K562 (cell line): ENCODE results near the gene OR51B2. TPM values are rescaled to one million over a fixed set of nuclear protein-coding genes. Genes with fewer than 3 reads are reported as not detected.

ENCODE experiments used
- ATAC-seq: fragments of 200-7000 bp; cut with Tn5 transposase; 3 replicates; pipeline ENCODE4 v1.9.1; 2020; ENCODE audit warnings: moderate library complexity
- BruUV-seq: library from RNA; stranded (reverse); fragments of 400-500 nt; replicated peaks from 2 replicates; lab custom pipeline; 2021; lab: Mats Ljungman, UMichigan
- CTCF ChIA-PET: fragments of 300-600 bp; formaldehyde crosslinking; extraction: SDS; loops from one replicate; lab custom pipeline; 2021; ENCODE audit warnings: low intra/inter-chr PET ratio; lab: Yijun Ruan, JAX
- POLR2A ChIA-PET: fragments of 300-600, 350-650 bp; sonication (Branson Sonifier 250); formaldehyde crosslinking; extraction: SDS; loops from one replicate; lab custom pipeline; 2021; ENCODE audit warnings: antibody characterized with exemption, inconsistent platforms; lab: Yijun Ruan, JAX
- DNase-seq, 4 experiments: peaks; one replicate each; pipeline versions ENCODE4 v3.0.0 to v3.0.0-alpha.2; 2011 to 2018; ENCODE audit warnings: low spot score in 3 of 4, mixed read lengths in 3 of 4; ENCODE audit errors: extremely low read depth in 1 of 4
- FAIRE-seq: peaks from 2 replicates; lab custom pipeline; 2011; peaks lifted over from hg19 to GRCh38; lab: Jason Lieb, UNC
- H2AFZ ChIP-seq: 2 replicates; pipeline ENCODE4 v1.6.0; 2011; ENCODE audit warnings: low read depth, low read length, control low read depth, inconsistent platforms
- H3K27ac ChIP-seq: fragments of 200-600 bp; 3 replicates; pipeline ENCODE4 v1.8.0; 2011; ENCODE audit warnings: low read depth, mild to moderate bottlenecking, control low read depth, inconsistent platforms, low read length, moderate library complexity, mixed read lengths; ENCODE audit errors: extremely low read depth
- H3K27me3 ChIP-seq, 2 experiments: fragments of 300-600 bp in 1 of 2; 2 replicates in 1 of 2; 3 replicates in 1 of 2; pipeline versions ENCODE4 v1.6.0 to v1.8.0; 2011; ENCODE audit warnings: inconsistent platforms in 2 of 2, low read length in 2 of 2, mild to moderate bottlenecking in 1 of 2, mixed read lengths in 1 of 2, moderate library complexity in 1 of 2; ENCODE audit not compliant: control insufficient read depth in 2 of 2, insufficient read depth in 2 of 2
- H3K36me3 ChIP-seq: fragments of 300-600 bp; 3 replicates; pipeline ENCODE4 v1.8.0; 2011; ENCODE audit warnings: mild to moderate bottlenecking, low read length, inconsistent platforms; ENCODE audit not compliant: control insufficient read depth, insufficient read depth
- H3K4me1 ChIP-seq, 2 experiments: fragments of 200-600 bp in 1 of 2; replicated peaks in 1 of 2; 2 replicates in 1 of 2; 3 replicates in 1 of 2; pipeline versions ENCODE4 v1.5.1 to v1.8.0; 2011; ENCODE audit warnings: inconsistent platforms in 2 of 2, low read length in 2 of 2, mild to moderate bottlenecking in 1 of 2, mixed read lengths in 1 of 2, moderate library complexity in 1 of 2; ENCODE audit not compliant: control insufficient read depth in 2 of 2, insufficient read depth in 2 of 2
- H3K4me2 ChIP-seq: 2 replicates; pipeline ENCODE4 v1.6.1; 2011; ENCODE audit warnings: low read length, control low read depth, inconsistent platforms, mixed read lengths; ENCODE audit not compliant: insufficient read depth
- H3K4me3 ChIP-seq: fragments of 200-600 bp; sonication (generic), shearing (Covaris generic); 2 replicates; pipeline ENCODE4 v1.5.1; 2016; ENCODE audit warnings: control low read depth, inconsistent platforms
- H3K79me2 ChIP-seq: fragments of 200-600 bp; 3 replicates; pipeline ENCODE4 v1.8.0; 2011; ENCODE audit warnings: low read length, inconsistent platforms; ENCODE audit not compliant: control insufficient read depth, insufficient read depth
- H3K9ac ChIP-seq, 2 experiments: 2 replicates each; pipeline versions ENCODE4 v1.6.0 to v1.6.1; 2011; ENCODE audit warnings: low read depth in 2 of 2, low read length in 2 of 2, control low read depth in 1 of 2, inconsistent platforms in 1 of 2, mild to moderate bottlenecking in 1 of 2, mixed read lengths in 1 of 2; ENCODE audit not compliant: insufficient read depth in 1 of 2
- H3K9me1 ChIP-seq: one replicate; pipeline ENCODE4 v1.6.0; 2011; ENCODE audit warnings: inconsistent platforms, mild to moderate bottlenecking, low read length, moderate library complexity; ENCODE audit not compliant: control insufficient read depth, insufficient read depth
- H3K9me3 ChIP-seq: replicated peaks from 2 replicates; pipeline ENCODE4 v1.5.1; 2011; ENCODE audit warnings: low read depth, low read length, inconsistent platforms; ENCODE audit not compliant: control insufficient read depth, insufficient read depth
- H4K20me1 ChIP-seq: replicated peaks from 2 replicates; pipeline ENCODE4 v1.6.1; 2011; ENCODE audit warnings: low read length, inconsistent platforms, mixed read lengths; ENCODE audit not compliant: control insufficient read depth, insufficient read depth
- EP300 ChIP-seq: IDR thresholded peaks from 2 replicates; pipeline ENCODE4 v1.6.1; 2012; ENCODE audit warnings: low read length, improper control_type of control experiment
- GATAD2B ChIP-seq: fragments of 450-650 bp; IDR thresholded peaks from 2 replicates; pipeline ENCODE4 v1.6.1; 2017; ENCODE audit warnings: mild to moderate bottlenecking, borderline replicate concordance
- JUN ChIP-seq, 2 experiments: sonication (generic) in 1 of 2; formaldehyde crosslinking in 1 of 2; IDR thresholded peaks; 2 replicates each; pipeline versions ENCODE4 v1.6.1 to v1.8.0; 2012 to 2022; ENCODE audit warnings: borderline replicate concordance in 2 of 2, mild to moderate bottlenecking in 2 of 2, improper control_type of control experiment in 1 of 2, low read depth in 1 of 2, low read length in 1 of 2, missing genetic modification reagents in 1 of 2
- KLF1 ChIP-seq: fragments of 450-650 bp; IDR thresholded peaks from 2 replicates; pipeline ENCODE4 v1.6.1; 2016; ENCODE audit warnings: missing genetic modification characterization, missing compliant biosample characterization
- KLF16 ChIP-seq: IDR thresholded peaks from 2 replicates; pipeline ENCODE4 v1.6.1; 2016; ENCODE audit warnings: antibody characterized with exemption
- MECOM ChIP-seq: fragments of 250-450 bp; sonication (Bioruptor Pico); IDR thresholded peaks from 2 replicates; pipeline ENCODE4 v1.8.0; 2022; ENCODE audit warnings: inconsistent platforms
- MTA2 ChIP-seq: fragments of 450-650 bp; IDR thresholded peaks from 2 replicates; pipeline ENCODE4 v1.6.1; 2016; ENCODE audit warnings: low read depth
- NFYB ChIP-seq: IDR thresholded peaks from 2 replicates; pipeline ENCODE4 v1.6.1; 2011; ENCODE audit warnings: mild to moderate bottlenecking, moderate library complexity; ENCODE audit not compliant: insufficient read length; ENCODE audit errors: extremely low read depth
- PHB2 ChIP-seq: fragments of 450-650 bp; IDR thresholded peaks from 2 replicates; pipeline ENCODE4 v1.6.1; 2017; ENCODE audit warnings: low read depth
- PML ChIP-seq: IDR thresholded peaks from 2 replicates; pipeline ENCODE4 v1.6.1; 2012; ENCODE audit warnings: low read length, inconsistent platforms
- SAP30 ChIP-seq: fragments of 200-600 bp; sonication (generic); IDR thresholded peaks from 2 replicates; pipeline ENCODE4 v1.6.1; 2012; ENCODE audit warnings: borderline replicate concordance, low read depth, mild to moderate bottlenecking, moderate library complexity, low read length, control low read depth, inconsistent platforms; ENCODE audit not compliant: insufficient read depth, poor library complexity, severe bottlenecking
- SIN3A ChIP-seq, 2 experiments: fragments of 150-350 bp in 1 of 2; IDR thresholded peaks; 2 replicates each; pipeline ENCODE4 v1.6.1; 2011 to 2016; ENCODE audit warnings: borderline replicate concordance in 2 of 2, low read depth in 2 of 2, low read length in 2 of 2, mild to moderate bottlenecking in 2 of 2, moderate library complexity in 2 of 2; ENCODE audit not compliant: control insufficient read depth in 1 of 2
- SMAD4 ChIP-seq: fragments of 250-450 bp; sonication (Bioruptor Pico); conservative IDR thresholded peaks from 2 replicates; pipeline ENCODE4 v1.8.0; 2021; ENCODE audit warnings: inconsistent platforms, mild to moderate bottlenecking, moderate library complexity
- SMARCB1 ChIP-seq: IDR thresholded peaks from 2 replicates; pipeline ENCODE4 v1.6.1; 2011; ENCODE audit warnings: improper control_type of control experiment, low read depth; ENCODE audit not compliant: insufficient read length
- STAT5A ChIP-seq: IDR thresholded peaks from 2 replicates; pipeline ENCODE4 v1.6.1; 2012; ENCODE audit warnings: low read length, inconsistent platforms, borderline replicate concordance
- TSC22D4 ChIP-seq: fragments of 450-650 bp; IDR thresholded peaks from 2 replicates; pipeline ENCODE4 v1.6.1; 2016; ENCODE audit warnings: missing genetic modification characterization, missing biosample characterization, control low read depth
- ZNF324 ChIP-seq: fragments of 250-450 bp; sonication (Bioruptor Pico); IDR thresholded peaks from 2 replicates; pipeline ENCODE4 v1.4.0; 2020; ENCODE audit warnings: mild to moderate bottlenecking
- WGBS: fragments of 100-300 bp; shearing (Covaris generic); methylation state at CpG from one replicate; pipeline ENCODE4 v1.1.6; 2016; ENCODE audit warnings: low coverage, mixed read lengths; ENCODE audit not compliant: insufficient coverage; ENCODE audit errors: missing lambda C conversion rate; 5-methylcytosine and 5-hydroxymethylcytosine counted together
- in situ Hi-C: fragments of 300-500 bp; cut with MboI; formaldehyde crosslinking; loops from 4 replicates; pipeline ENCODE4 v1.15.0; 2018; ENCODE audit warnings: inconsistent platforms, mixed read lengths
- intact Hi-C: fragments of 100-400 bp; cut with micrococcal nuclease; formaldehyde crosslinking; loops from 2 replicates; pipeline ENCODE4 v1.14.2; 2022
- polyA plus RNA-seq, 8 experiments: library from polyadenylated mRNA; depleted of rRNA in 4 of 8; stranded (reverse) in 5 of 8; unstranded in 3 of 8; fragments of >200 nt; fragmentation: Nextera tagmentation in 2 of 8; fragmentation: Illumina TruSeq in 1 of 8; extraction: Ambion mirVana in 2 of 8; extraction: Trizol in 1 of 8; gene quantifications; 2 replicates each; pipeline versions ENCODE4 v1.2.1 to v1.2.3, GENCODE V29; 2011 to 2014; ENCODE audit warnings: inconsistent platforms in 1 of 8, missing spikeins in 1 of 8
- total RNA-seq, 7 experiments: library from RNA; depleted of rRNA in 6 of 7; stranded (reverse); fragments of >200 nt in 6 of 7; fragmentation: Illumina TruSeq in 2 of 7; extraction: Trizol in 2 of 7; gene quantifications; 2 replicates each; pipeline versions ENCODE4 v1.2.1 to v1.2.3, GENCODE V29; 2011 to 2021; ENCODE audit warnings: low replicate concordance in 1 of 7
- TF ChIP-seq, protein P1 (sequence below): fragments of 250-450 bp; sonication (Bioruptor Pico); IDR thresholded peaks from 2 replicates; pipeline ENCODE4 v1.5.0; 2020; ENCODE audit warnings: mild to moderate bottlenecking
- TF ChIP-seq, protein P2 (sequence below): fragments of 250-450 bp; sonication (Bioruptor Pico); IDR thresholded peaks from 2 replicates; pipeline ENCODE4 v1.8.0; 2021; ENCODE audit warnings: mild to moderate bottlenecking, moderate library complexity
- TF ChIP-seq, protein P3 (sequence below): sonication (generic); formaldehyde crosslinking; IDR thresholded peaks from 2 replicates; pipeline ENCODE4 v1.8.1; 2023; ENCODE audit warnings: mild to moderate bottlenecking, missing genetic modification reagents

The OR51B2 gene
- total and polyA plus RNA-seq, 9 of the 15 experiments (the other 6 are each of a cell fraction or from before 2014, with no cell fraction given): 0.38 to 6.6 (median 4.0) TPM

DNA sequence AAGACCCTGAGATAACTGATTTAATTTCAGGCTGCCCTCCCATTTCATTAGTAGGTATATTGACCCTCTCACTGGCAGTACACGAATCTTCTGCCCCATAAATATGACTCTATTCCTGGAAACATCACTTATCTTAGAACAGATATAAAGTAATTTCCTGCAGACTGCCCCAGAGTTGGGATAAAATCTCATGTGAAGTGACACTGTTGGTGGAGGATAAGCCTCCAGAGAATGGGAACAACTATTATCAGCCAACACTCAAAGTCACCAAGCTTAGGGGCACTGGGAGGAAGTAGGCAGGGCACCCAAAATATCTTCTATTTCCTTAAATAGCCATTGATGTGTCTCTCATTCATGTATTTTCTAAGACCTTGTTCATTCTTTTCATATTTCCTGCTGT, 11.1 kb upstream of the OR51B2 start:
- no TSS peak for BruUV-seq
- peak; percentile 41; the same call in 1 of the 2 replicates for TF ChIP-seq KLF16
- no peak for TF ChIP-seq GATAD2B
- no peak for TF ChIP-seq SIN3A (IDR thresholded peaks at IDR 0.05; ENCODE audit: borderline replicate concordance in 2 of 2, control insufficient read depth in 1 of 2, low read depth in 2 of 2, low read length in 2 of 2)
- no peak for TF ChIP-seq TSC22D4 (tag)
- peak; percentile 69; the same call in 1 of the 2 replicates for TF ChIP-seq EP300
- TF ChIP-seq ZNF324 (CRISPR knock-in tag): no peak
- TF ChIP-seq PHB2: no peak
- no peak for TF ChIP-seq KLF1 (tag)
- TF ChIP-seq SAP30: no peak
- TF ChIP-seq SMAD4: peak; percentile 41; the same call in 1 of the 2 replicates
- TF ChIP-seq, protein P1, sequence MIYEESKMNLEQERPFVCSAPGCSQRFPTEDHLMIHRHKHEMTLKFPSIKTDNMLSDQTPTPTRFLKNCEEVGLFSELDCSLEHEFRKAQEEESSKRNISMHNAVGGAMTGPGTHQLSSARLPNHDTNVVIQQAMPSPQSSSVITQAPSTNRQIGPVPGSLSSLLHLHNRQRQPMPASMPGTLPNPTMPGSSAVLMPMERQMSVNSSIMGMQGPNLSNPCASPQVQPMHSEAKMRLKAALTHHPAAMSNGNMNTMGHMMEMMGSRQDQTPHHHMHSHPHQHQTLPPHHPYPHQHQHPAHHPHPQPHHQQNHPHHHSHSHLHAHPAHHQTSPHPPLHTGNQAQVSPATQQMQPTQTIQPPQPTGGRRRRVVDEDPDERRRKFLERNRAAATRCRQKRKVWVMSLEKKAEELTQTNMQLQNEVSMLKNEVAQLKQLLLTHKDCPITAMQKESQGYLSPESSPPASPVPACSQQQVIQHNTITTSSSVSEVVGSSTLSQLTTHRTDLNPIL (CRISPR knock-in tag): no peak
- no peak for TF ChIP-seq JUN (IDR thresholded peaks at IDR 0.05; ENCODE audit: borderline replicate concordance, low read depth, low read length)
- TF ChIP-seq JUN (CRISPR knock-in tag; IDR thresholded peaks at IDR 0.05; ENCODE audit: borderline replicate concordance): no peak
- TF ChIP-seq PML: peak; percentile 19; the same call in 1 of the 2 replicates
- TF ChIP-seq, protein P2, sequence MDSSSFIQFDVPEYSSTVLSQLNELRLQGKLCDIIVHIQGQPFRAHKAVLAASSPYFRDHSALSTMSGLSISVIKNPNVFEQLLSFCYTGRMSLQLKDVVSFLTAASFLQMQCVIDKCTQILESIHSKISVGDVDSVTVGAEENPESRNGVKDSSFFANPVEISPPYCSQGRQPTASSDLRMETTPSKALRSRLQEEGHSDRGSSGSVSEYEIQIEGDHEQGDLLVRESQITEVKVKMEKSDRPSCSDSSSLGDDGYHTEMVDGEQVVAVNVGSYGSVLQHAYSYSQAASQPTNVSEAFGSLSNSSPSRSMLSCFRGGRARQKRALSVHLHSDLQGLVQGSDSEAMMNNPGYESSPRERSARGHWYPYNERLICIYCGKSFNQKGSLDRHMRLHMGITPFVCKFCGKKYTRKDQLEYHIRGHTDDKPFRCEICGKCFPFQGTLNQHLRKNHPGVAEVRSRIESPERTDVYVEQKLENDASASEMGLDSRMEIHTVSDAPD (CRISPR knock-in tag): no peak
- TF ChIP-seq MECOM (CRISPR knock-in tag): 0 out of 2 replicates have a peak, but pooled peaks have one; percentile 16
- TF ChIP-seq MTA2: no peak
- TF ChIP-seq, protein P3, sequence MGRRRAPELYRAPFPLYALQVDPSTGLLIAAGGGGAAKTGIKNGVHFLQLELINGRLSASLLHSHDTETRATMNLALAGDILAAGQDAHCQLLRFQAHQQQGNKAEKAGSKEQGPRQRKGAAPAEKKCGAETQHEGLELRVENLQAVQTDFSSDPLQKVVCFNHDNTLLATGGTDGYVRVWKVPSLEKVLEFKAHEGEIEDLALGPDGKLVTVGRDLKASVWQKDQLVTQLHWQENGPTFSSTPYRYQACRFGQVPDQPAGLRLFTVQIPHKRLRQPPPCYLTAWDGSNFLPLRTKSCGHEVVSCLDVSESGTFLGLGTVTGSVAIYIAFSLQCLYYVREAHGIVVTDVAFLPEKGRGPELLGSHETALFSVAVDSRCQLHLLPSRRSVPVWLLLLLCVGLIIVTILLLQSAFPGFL (CRISPR knock-in tag): no peak
- TF ChIP-seq STAT5A: peak; percentile 53; the same call in 1 of the 2 replicates
- no peak for TF ChIP-seq SMARCB1
- TF ChIP-seq NFYB: no peak

More for the DNA sequence above, 11.1 kb upstream of the OR51B2 start:
- in situ Hi-C loops: no loop called here
- H2AFZ ChIP-seq: no peak overlapping the region
- intact Hi-C loops: no loop called here
- H3K4me1 ChIP-seq: peaks cover 0 to 28% of the 10 kb centered on the region in 2 experiments; a peak in 2 of 5 replicates
- WGBS: 0% methylated on average over 1 of the region's 1 CpG
- no peak overlapping the region for H3K4me3 ChIP-seq
- H3K9me3 ChIP-seq: no peaks in the 10 kb centered on the region
- FAIRE-seq: no peak
- H3K27ac ChIP-seq: peak overlapping the region; percentile 21
- H3K79me2 ChIP-seq: no peaks in the 10 kb centered on the region
- DNase-seq: peak in 2 of 4 experiments; percentile 16 to 63
- H3K36me3 ChIP-seq: peaks cover 41% of the 10 kb centered on the region; the same call in 2 of the 3 replicates
- H3K4me2 ChIP-seq: peak overlapping the region; percentile 34; the same call in 1 of the 2 replicates
- H3K9ac ChIP-seq: no peak overlapping the region
- H4K20me1 ChIP-seq: no peaks in the 10 kb centered on the region
- no peaks in the 10 kb centered on the region for H3K27me3 ChIP-seq
- ChIA-PET CTCF (no interaction called here), POLR2A (interaction anchor here (1.3 kb wide), 1 partner anchor 10 kb away, joined by 3 read pairs; no protein-coding TSS in a partner anchor)
- no peaks in the 10 kb centered on the region for H3K9me1 ChIP-seq
- ATAC-seq: peak; percentile 62
